ENCODE measurements around the gene AP5B1. TPM values are rescaled to one million over a fixed set of nuclear protein-coding genes. Genes with fewer than 3 reads are reported as not detected.

Gene AP5B1
- total and polyA plus RNA-seq, 2 of the 8 experiments (the other 6 are each of a cell fraction or from before 2014, with no cell fraction given) = 7.6 to 10.0 TPM

GRCh38 chr11:65786008-65786785 is 5.4 kb upstream of the AP5B1 start:
- Histone ChIP-seq H3K4me2 (ENCODE audit: insufficient read depth in 1 of 2, low read depth in 2 of 2, low read length in 2 of 2) (peak overlapping the region; percentile 83 to 85), H3K27me3 (replicated peaks in 1 of 4; ENCODE audit: control insufficient read depth in 3 of 4, extremely low read depth in 1 of 4, insufficient read depth in 3 of 4, low read length in 3 of 4) (peaks cover 20 to 61% (median 53%) of the 10 kb centered on the region in 4 experiments), H3K4ac (replicated peaks; ENCODE audit: insufficient read length, low read depth, low read length) (no peak overlapping the region), H3K18ac (ENCODE audit: extremely low read depth, low read length) (no peak overlapping the region; the same call in 1 of the 2 replicates), H3K4me1 (replicated peaks in 1 of 4; ENCODE audit: control insufficient read depth in 3 of 4, insufficient read depth in 4 of 4, low read length in 3 of 4) (peaks cover 14 to 42% (median 27%) of the 10 kb centered on the region in 4 experiments), H2BK20ac (ENCODE audit: low read length) (no peak overlapping the region), H2AFZ (ENCODE audit: low read length) (no peak overlapping the region), H4K5ac (ENCODE audit: insufficient read length, low read depth, low read length) (no peak overlapping the region), H3K56ac (replicated peaks; ENCODE audit: insufficient read length, low read depth, low read length) (no peak overlapping the region), H2AK5ac (ENCODE audit: low read depth, low read length) (no peak overlapping the region), H3K23me2 (ENCODE audit: low read depth, low read length) (peaks cover 15% of the 10 kb centered on the region; the same call in 1 of the 2 replicates), H2BK120ac (replicated peaks; ENCODE audit: low read depth, low read length) (no peak overlapping the region), H2BK5ac (ENCODE audit: low read depth, low read length) (no peak overlapping the region), H3K4me3 (ENCODE audit: extremely low read depth in 1 of 4, insufficient read depth in 2 of 4, low read depth in 3 of 4, low read length in 4 of 4) (peak overlapping the region; percentile 25 to 63 (median 46)), H3K9me3 (ENCODE audit: insufficient read depth in 2 of 2, low read depth in 1 of 2, low read length in 1 of 2) (no peaks in the 10 kb centered on the region), H3K9ac (replicated peaks in 1 of 4; ENCODE audit: extremely low read depth in 1 of 4, low read depth in 3 of 4, low read length in 3 of 4) (no peak overlapping the region), H3K36me3 (ENCODE audit: control insufficient read depth in 2 of 4, insufficient read depth in 4 of 4, low read length in 3 of 4) (no peaks in the 10 kb centered on the region), H2BK12ac (ENCODE audit: low read depth, low read length) (peak overlapping the region; percentile 55; the same call in 1 of the 2 replicates), H3K23ac (ENCODE audit: insufficient read length) (no peak overlapping the region), H3K79me1 (ENCODE audit: low read depth, low read length) (0 out of 2 replicates have a peak, but pooled peaks cover 3% of the 10 kb centered on the region), H4K20me1 (replicated peaks in 1 of 2; ENCODE audit: control insufficient read depth in 1 of 2, insufficient read depth in 2 of 2, low read length in 2 of 2) (peaks cover 0 to 5% of the 10 kb centered on the region in 2 experiments), H4K91ac (replicated peaks; ENCODE audit: insufficient read length, low read length) (peak overlapping the region; percentile 71), H2BK15ac (ENCODE audit: low read length) (peak overlapping the region; percentile 94; the same call in 1 of the 2 replicates), H3K14ac (ENCODE audit: insufficient read length) (no peak overlapping the region), H3K27ac (ENCODE audit: low read depth, low read length) (no peak overlapping the region), H4K8ac (ENCODE audit: extremely low read depth, insufficient read depth, low read length) (no peak overlapping the region), H3K79me2 (ENCODE audit: control insufficient read depth in 1 of 2, insufficient read depth in 2 of 2, low read length in 2 of 2) (no peaks in the 10 kb centered on the region)
- ChIA-PET CTCF (ENCODE audit: partially characterized antibody) (interaction anchor here (0.6 to 12.7 kb wide), 5 partner anchors 17 to 100 kb away, joined by 3 to 109 read pairs (median 3); no protein-coding TSS in a partner anchor), POLR2A (ENCODE audit: partially characterized antibody) (interaction anchor here (0.9 to 1.9 kb wide), 4 partner anchors 9 to 66 kb away, joined by 3 to 8 read pairs (median 3); partner anchors contain the start of gene RNASEH2C)
- FAIRE-seq (no peak), DNase-seq (ENCODE audit: low read depth in 1 of 2, low spot score in 2 of 2) (peak in 1 of 2 experiments; percentile 82)
- 27% methylated on average over 44 of the region's 74 CpGs; no CpG with 5 or more reads in 1 of the 2 experiments for WGBS, 2 experiments (ENCODE audit: extremely low coverage in 1 of 2, insufficient coverage in 1 of 2, insufficient read length in 1 of 2, insufficient replicate concordance in 2 of 2, low coverage in 1 of 2, low lambda C conversion rate in 2 of 2, missing lambda C conversion rate in 1 of 2)
- TF ChIP-seq SUZ12 (IDR thresholded peaks at IDR 0.05; ENCODE audit: low read length) (peak; percentile 74; the same call in 1 of the 2 replicates), KDM4A (IDR thresholded peaks at IDR 0.05; ENCODE audit: low read depth, low read length, severe bottlenecking) (peak; percentile 54), MAX (IDR thresholded peaks at IDR 0.05) (peak; percentile 2; the same call in 1 of the 2 replicates), BRCA1 (IDR thresholded peaks at IDR 0.05; ENCODE audit: low read depth, low read length) (no peak), TCF12 (IDR thresholded peaks at IDR 0.05; ENCODE audit: low read depth, low read length) (no peak), SIN3A (conservative IDR thresholded peaks at IDR 0.05 in 1 of 2, IDR thresholded peaks at IDR 0.05 in 1 of 2; ENCODE audit: low read depth in 1 of 2, low read length in 2 of 2) (0 out of 4 replicates have a peak, but pooled peaks of 1 of the 2 experiments have one; percentile 21), E2F6 (IDR thresholded peaks at IDR 0.05) (peak; percentile 66), POLR2A (IDR thresholded peaks at IDR 0.05; ENCODE audit: control extremely low read depth in 1 of 2, low read depth in 2 of 2, low read length in 2 of 2) (no peak), YY1 (IDR thresholded peaks at IDR 0.05; ENCODE audit: low read depth, low read length) (no peak), SP2 (IDR thresholded peaks at IDR 0.05; ENCODE audit: low read length) (no peak), JUND (IDR thresholded peaks at IDR 0.05; ENCODE audit: low read length) (no peak)
